ENCODE measurements around the gene ING4. TPM values are rescaled to one million over a fixed set of nuclear protein-coding genes. Genes with fewer than 3 reads are reported as not detected.

ING4 gene
- total RNA-seq, 3 donors from 2014 or later (not counting 1 experiment from before 2014, with no cell fraction given): 29.9 to 40.9 (median 30.2) TPM

- intact Hi-C loops (cut with micrococcal nuclease): loop anchor here (2.0 kb wide), 1 partner anchor 27 kb away; the partner anchor contains the start of gene ING4
- peak overlapping the region; percentile 44 for H3K4me3 ChIP-seq (ENCODE audit: low read length)
- Mint-ChIP-seq H3K36me3 (no peaks in the 10 kb centered on the region), H3K27ac (peak overlapping the region; percentile 91 to 93), H3K9me3 (no peaks in the 10 kb centered on the region), H3K27me3 (ENCODE audit: low read depth in 2 of 2) (no peaks in the 10 kb centered on the region), H3K4me1 (peaks cover 53 to 56% of the 10 kb centered on the region in 2 donors), H3K4me3 (peak overlapping the region; percentile 86)
- H3K27ac ChIP-seq (ENCODE audit: low read length): peak overlapping the region; percentile 87
- no peaks in the 10 kb centered on the region for H3K27me3 ChIP-seq (ENCODE audit: control insufficient read depth, insufficient read depth, low read length)
- ATAC-seq (peak; percentile 31 to 68 (median 61)), DNase-seq (peak; percentile 53 to 57)
- TF ChIP-seq, protein P1, sequence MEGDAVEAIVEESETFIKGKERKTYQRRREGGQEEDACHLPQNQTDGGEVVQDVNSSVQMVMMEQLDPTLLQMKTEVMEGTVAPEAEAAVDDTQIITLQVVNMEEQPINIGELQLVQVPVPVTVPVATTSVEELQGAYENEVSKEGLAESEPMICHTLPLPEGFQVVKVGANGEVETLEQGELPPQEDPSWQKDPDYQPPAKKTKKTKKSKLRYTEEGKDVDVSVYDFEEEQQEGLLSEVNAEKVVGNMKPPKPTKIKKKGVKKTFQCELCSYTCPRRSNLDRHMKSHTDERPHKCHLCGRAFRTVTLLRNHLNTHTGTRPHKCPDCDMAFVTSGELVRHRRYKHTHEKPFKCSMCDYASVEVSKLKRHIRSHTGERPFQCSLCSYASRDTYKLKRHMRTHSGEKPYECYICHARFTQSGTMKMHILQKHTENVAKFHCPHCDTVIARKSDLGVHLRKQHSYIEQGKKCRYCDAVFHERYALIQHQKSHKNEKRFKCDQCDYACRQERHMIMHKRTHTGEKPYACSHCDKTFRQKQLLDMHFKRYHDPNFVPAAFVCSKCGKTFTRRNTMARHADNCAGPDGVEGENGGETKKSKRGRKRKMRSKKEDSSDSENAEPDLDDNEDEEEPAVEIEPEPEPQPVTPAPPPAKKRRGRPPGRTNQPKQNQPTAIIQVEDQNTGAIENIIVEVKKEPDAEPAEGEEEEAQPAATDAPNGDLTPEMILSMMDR (IDR thresholded peaks at IDR 0.05): no peak
- WGBS (ENCODE audit: insufficient coverage): 16% methylated on average over 5 of the region's 5 CpGs
- H3K36me3 ChIP-seq (ENCODE audit: control insufficient read depth, insufficient read depth, low read length): no peaks in the 10 kb centered on the region
- no peaks in the 10 kb centered on the region for H3K9me3 ChIP-seq (ENCODE audit: control insufficient read depth, insufficient read depth, low read length)
- peaks cover 84% of the 10 kb centered on the region for H3K4me1 ChIP-seq (ENCODE audit: control insufficient read depth, insufficient read depth, low read length)
Measured at GRCh38 chr12:6635375-6635855, 27.5 kb downstream of the ING4 start.

- Mint-ChIP-seq H3K27me3 (ENCODE audit: low read depth in 2 of 2) (no peaks in the 10 kb centered on the region), H3K27ac (peak overlapping the region; percentile 95 to 99), H3K4me1 (peaks cover 62 to 69% of the 10 kb centered on the region in 2 donors), H3K4me3 (peak overlapping the region; percentile 97), H3K9me3 (no peaks in the 10 kb centered on the region), H3K36me3 (no peaks in the 10 kb centered on the region)
- intact Hi-C loops (cut with micrococcal nuclease): no loop called here
- DNase-seq (peak; percentile 49 to 81), ATAC-seq (peak; percentile 65 to 87 (median 76))
- Histone ChIP-seq H3K4me1 (ENCODE audit: control insufficient read depth, insufficient read depth, low read length) (peaks cover 80% of the 10 kb centered on the region), H3K36me3 (ENCODE audit: control insufficient read depth, insufficient read depth, low read length) (no peaks in the 10 kb centered on the region), H3K27me3 (ENCODE audit: control insufficient read depth, insufficient read depth, low read length) (no peaks in the 10 kb centered on the region), H3K4me3 (ENCODE audit: low read length) (peak overlapping the region; percentile 24), H3K27ac (ENCODE audit: low read length) (peak overlapping the region; percentile 87), H3K9me3 (ENCODE audit: control insufficient read depth, insufficient read depth, low read length) (no peaks in the 10 kb centered on the region)
- TF ChIP-seq, protein P1 (IDR thresholded peaks at IDR 0.05): no peak
- WGBS (ENCODE audit: insufficient coverage): 50% methylated on average over 21 of the region's 21 CpGs
Measured at GRCh38 chr12:6632026-6632983, 30.6 kb downstream of the ING4 start.

GRCh38 chr12:6631549-6631961 lies 31.4 kb downstream of the ING4 start:
- H3K27ac Mint-ChIP-seq: peak overlapping the region; percentile 95 to 99
- no peaks in the 10 kb centered on the region for H3K27me3 Mint-ChIP-seq (ENCODE audit: low read depth in 2 of 2)
- H3K4me3 Mint-ChIP-seq: peak overlapping the region; percentile 97
- WGBS (ENCODE audit: insufficient coverage): 76% methylated on average over 2 of the region's 3 CpGs
- H3K27me3 ChIP-seq (ENCODE audit: control insufficient read depth, insufficient read depth, low read length): no peaks in the 10 kb centered on the region
- peak in 1 of 2 donors; percentile 53 for DNase-seq
- TF ChIP-seq, protein P1 (IDR thresholded peaks at IDR 0.05): no peak
- no peaks in the 10 kb centered on the region for H3K9me3 ChIP-seq (ENCODE audit: control insufficient read depth, insufficient read depth, low read length)
- peaks cover 82% of the 10 kb centered on the region for H3K4me1 ChIP-seq (ENCODE audit: control insufficient read depth, insufficient read depth, low read length)
- ATAC-seq: peak; percentile 35 to 36 (median 36)
- no peaks in the 10 kb centered on the region for H3K36me3 Mint-ChIP-seq
- no peaks in the 10 kb centered on the region for H3K36me3 ChIP-seq (ENCODE audit: control insufficient read depth, insufficient read depth, low read length)
- H3K4me1 Mint-ChIP-seq: peaks cover 67 to 74% of the 10 kb centered on the region in 2 donors
- H3K9me3 Mint-ChIP-seq: no peaks in the 10 kb centered on the region
- intact Hi-C loops (cut with micrococcal nuclease): no loop called here
- H3K4me3 ChIP-seq (ENCODE audit: low read length): peak overlapping the region; percentile 24
- peak overlapping the region; percentile 87 for H3K27ac ChIP-seq (ENCODE audit: low read length)

Data from natural killer cell (primary cell).